Astrocyte of the spinal cord (primary cell): ENCODE results near the gene TMEM132C.

Source experiments
- DNase-seq: peaks from one replicate; pipeline ENCODE4 v3.0.0; 2011; ENCODE audit warnings: low read depth, low spot score
- H3K4me3 ChIP-seq: 2 replicates; pipeline ENCODE4 v1.5.1; 2011; ENCODE audit warnings: low read depth, mild to moderate bottlenecking, low read length, moderate library complexity
- CTCF ChIP-seq: IDR thresholded peaks from 2 replicates; pipeline ENCODE4 v1.5.1; 2012; ENCODE audit warnings: low read depth, mild to moderate bottlenecking, low read length, inconsistent platforms
- in situ Hi-C: cut with HindIII; loops from 2 replicates; pipeline ENCODE4 v1.10.0; 2017; ENCODE audit warnings: low sequenced_read_pairs

The TMEM132C gene

GRCh38 chr12:128570191-128571065, 303.5 kb downstream of the TMEM132C start:
- in situ Hi-C loops, result no loop called here
- no peak overlapping the region for H3K4me3 ChIP-seq
- TF ChIP-seq CTCF, result no peak
- no peak for DNase-seq

DNA sequence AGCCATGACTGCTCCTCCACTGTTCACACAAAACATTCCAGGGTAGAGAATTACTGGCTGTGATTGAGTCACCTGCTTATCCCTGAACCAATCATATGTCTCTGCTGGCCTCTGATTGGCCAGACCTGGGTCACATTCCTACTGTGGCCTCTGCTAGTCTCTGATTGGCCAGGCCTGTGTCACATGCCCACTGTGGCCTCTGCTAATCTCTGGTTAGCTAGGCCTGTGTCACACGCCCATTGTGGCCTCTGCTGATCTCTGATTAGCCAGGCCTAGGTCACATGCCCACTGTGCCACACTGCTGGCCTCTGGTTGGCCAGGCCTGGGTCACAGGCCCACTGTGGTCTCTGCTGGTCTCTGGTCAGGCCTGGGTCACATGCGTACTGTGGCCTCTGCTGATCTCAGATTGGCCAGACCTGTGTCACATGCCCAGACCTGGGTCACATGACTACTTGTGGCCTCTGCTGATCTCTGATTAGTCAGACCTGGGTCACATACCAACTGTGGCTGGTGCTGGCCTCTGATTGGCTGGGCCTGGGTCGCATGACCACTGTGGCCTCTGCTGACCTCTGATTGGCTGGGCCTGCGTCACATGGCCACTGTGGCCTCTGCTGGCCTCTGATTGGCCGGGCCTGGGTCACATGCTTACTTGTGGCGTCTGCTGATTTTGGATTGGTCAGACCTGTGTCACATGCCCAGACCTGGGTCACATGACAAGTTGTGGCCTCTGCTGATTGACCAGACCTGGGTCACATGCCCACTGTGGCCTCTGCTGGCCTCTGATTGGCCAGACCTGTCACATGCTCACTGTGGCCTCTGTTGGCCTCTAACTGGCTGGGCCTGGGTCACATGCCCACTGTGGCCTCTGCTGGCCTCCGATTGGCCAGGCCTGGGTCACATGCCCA, 305.2 kb downstream of the TMEM132C start:
- no peak for TF ChIP-seq CTCF
- in situ Hi-C loops, result no loop called here
- DNase-seq, result no peak
- no peak overlapping the region for H3K4me3 ChIP-seq

GRCh38 chr12:128573907-128574306, 306.9 kb downstream of the TMEM132C start:
- H3K4me3 ChIP-seq, result no peak overlapping the region
- no peak for DNase-seq
- no peak for TF ChIP-seq CTCF
- in situ Hi-C loops, result no loop called here

DNA sequence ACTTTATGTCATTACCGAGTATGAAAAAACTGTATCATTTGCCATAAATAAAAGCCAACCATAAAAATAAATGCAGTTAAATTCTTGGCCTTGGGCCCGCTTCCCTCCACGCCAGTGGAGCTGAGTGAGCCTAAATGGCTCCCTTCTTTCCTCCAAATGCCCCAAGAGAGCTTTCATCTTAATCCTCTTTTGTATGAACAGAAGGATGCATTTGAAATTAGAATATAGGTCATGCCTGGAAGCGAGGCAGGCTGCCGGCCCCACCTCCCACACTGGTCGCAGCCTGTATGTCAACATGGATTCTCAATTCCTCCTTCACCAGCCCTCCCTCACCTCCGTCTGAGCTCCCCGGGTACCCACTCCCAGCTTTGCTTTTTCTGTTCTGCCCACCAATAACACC, 311.1 kb downstream of the TMEM132C start:
- TF ChIP-seq CTCF, result no peak
- no peak for DNase-seq
- H3K4me3 ChIP-seq, result no peak overlapping the region
- in situ Hi-C loops, result no loop called here

- no peak for DNase-seq
- no peak overlapping the region for H3K4me3 ChIP-seq
- TF ChIP-seq CTCF, result no peak
- in situ Hi-C loops, result no loop called here
These were observed 314.4 kb downstream of the TMEM132C start for GRCh38 chr12:128581321-128581761.

GRCh38 chr12:128583453-128583852, 316.5 kb downstream of the TMEM132C start:
- no peak overlapping the region for H3K4me3 ChIP-seq

More at GRCh38 chr12:128583453-128583852, 316.5 kb downstream of the TMEM132C start:
- no peak for TF ChIP-seq CTCF
- in situ Hi-C loops, result no loop called here
- no peak for DNase-seq
